GM10248 (cell line): Measurements from ENCODE around the gene U2AF1L4.

ENCODE experiments used
- CTCF ChIA-PET: fragments of 300-600 bp; sonication (Branson Sonifier 250); formaldehyde crosslinking; extraction: SDS; loops from one replicate; lab custom pipeline; 2021; ENCODE audit warnings: antibody characterized with exemption; lab: Yijun Ruan, JAX
- POLR2A ChIA-PET: fragments of 350-650 bp; sonication (Branson Sonifier 250); formaldehyde crosslinking; extraction: SDS; loops from one replicate; lab custom pipeline; 2020; ENCODE audit warnings: antibody characterized with exemption; lab: Yijun Ruan, JAX
- DNase-seq: peaks from one replicate; pipeline ENCODE4 v3.0.0; 2012; ENCODE audit errors: extremely low spot score
- TF ChIP-seq, protein P1 (sequence below): IDR thresholded peaks from 2 replicates; pipeline ENCODE4 v1.5.1; 2012; ENCODE audit warnings: mild to moderate bottlenecking, low read depth; ENCODE audit errors: extremely low read depth, missing control alignments, control extremely low read depth

U2AF1L4 gene, protein sequence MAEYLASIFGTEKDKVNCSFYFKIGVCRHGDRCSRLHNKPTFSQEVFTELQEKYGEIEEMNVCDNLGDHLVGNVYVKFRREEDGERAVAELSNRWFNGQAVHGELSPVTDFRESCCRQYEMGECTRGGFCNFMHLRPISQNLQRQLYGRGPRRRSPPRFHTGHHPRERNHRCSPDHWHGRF

DNA sequence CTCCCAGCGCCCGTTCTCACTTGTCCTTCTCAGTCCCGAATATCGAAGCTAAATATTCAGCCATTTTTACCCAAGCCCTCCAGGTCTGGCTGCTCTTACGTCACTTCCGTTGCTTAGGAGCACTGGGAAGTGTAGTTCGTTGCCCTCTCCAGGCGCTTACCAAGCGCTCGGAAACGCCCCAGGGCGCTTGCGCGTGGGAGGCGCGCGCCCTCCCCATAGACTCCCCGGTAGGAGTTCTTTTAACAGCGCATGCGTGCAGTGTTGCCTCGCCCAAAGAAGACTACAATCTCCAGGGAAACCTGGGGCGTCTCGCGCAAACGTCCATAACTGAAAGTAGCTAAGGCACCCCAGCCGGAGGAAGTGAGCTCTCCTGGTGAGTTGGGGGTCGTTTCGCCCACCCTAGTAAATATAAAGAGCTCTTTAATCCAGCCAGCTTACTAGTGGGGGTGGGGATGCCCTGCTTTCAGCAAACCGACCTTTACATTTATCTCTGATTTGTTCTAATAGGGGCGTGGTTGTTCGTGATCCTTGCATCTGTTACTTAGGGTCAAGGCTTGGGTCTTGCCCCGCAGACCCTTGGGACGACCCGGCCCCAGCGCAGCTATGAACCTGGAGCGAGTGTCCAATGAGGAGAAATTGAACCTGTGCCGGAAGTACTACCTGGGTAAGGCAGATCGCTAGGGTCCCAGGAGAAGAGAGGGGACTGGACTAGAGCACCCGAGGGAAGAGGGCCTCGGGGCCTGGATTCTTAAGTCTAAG is at the start of gene U2AF1L4, which contains the start of gene PSENEN:
U2AF1L4 (minus strand) TSS at position 91 of the 759 bp plus-strand sequence; CDS start at position 64, 27 bp downstream.
PSENEN (plus strand) TSS at position 324 of the 759 bp plus-strand sequence; CDS start at position 604, 280 bp downstream.
- TF ChIP-seq, protein P1, sequence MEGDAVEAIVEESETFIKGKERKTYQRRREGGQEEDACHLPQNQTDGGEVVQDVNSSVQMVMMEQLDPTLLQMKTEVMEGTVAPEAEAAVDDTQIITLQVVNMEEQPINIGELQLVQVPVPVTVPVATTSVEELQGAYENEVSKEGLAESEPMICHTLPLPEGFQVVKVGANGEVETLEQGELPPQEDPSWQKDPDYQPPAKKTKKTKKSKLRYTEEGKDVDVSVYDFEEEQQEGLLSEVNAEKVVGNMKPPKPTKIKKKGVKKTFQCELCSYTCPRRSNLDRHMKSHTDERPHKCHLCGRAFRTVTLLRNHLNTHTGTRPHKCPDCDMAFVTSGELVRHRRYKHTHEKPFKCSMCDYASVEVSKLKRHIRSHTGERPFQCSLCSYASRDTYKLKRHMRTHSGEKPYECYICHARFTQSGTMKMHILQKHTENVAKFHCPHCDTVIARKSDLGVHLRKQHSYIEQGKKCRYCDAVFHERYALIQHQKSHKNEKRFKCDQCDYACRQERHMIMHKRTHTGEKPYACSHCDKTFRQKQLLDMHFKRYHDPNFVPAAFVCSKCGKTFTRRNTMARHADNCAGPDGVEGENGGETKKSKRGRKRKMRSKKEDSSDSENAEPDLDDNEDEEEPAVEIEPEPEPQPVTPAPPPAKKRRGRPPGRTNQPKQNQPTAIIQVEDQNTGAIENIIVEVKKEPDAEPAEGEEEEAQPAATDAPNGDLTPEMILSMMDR: no peak
- POLR2A ChIA-PET: interaction anchor here (0.6 to 0.7 kb wide), 2 partner anchors 540 to 621 kb away, joined by 5 to 6 read pairs; no protein-coding TSS in a partner anchor
- CTCF ChIA-PET: interaction anchor here (0.8 to 2.1 kb wide), 9 partner anchors 8 to 187 kb away, joined by 3 to 8 read pairs (median 4); no protein-coding TSS in a partner anchor
- peak; percentile 91 for DNase-seq

DNA sequence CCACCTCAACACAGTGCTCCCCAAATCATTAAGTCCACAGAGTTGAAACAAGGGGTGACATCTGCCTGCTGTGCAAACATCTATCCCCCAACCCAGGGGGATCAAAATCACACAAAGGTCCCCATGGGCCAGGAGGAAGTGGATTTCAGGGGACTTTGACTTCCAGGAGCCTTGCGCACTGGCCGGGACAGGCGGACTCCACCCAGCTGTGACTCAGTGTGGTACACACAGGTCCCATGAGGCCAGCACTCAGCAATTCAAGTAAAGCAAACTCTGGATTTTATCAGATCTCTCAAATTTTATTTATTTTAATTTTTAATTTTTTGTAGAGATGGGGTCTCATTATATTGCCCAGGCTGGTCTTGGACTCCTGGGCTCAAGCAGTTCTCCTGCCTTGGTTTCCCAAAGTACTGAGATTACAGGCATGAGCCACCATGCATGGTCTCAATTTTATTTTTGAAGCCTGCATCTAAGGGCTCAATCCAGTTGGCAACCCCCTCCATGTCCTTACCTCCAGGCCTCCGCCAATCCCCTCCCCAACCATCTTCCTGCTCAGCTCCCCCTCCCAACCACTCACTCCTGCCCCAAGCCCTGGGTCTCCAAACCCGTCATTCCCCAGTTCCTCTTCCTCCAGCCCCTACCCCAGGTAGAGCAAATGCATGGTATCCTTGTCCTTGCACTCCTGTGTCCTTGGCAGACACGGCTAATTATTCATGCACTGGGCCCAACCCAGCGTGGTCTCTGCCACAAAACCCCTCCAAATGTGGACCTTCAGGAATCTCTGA is 48.4 kb upstream of the U2AF1L4 start:
- TF ChIP-seq, protein P1: no peak
- ChIA-PET CTCF (no interaction called here), POLR2A (no interaction called here)
- no peak for DNase-seq

DNA sequence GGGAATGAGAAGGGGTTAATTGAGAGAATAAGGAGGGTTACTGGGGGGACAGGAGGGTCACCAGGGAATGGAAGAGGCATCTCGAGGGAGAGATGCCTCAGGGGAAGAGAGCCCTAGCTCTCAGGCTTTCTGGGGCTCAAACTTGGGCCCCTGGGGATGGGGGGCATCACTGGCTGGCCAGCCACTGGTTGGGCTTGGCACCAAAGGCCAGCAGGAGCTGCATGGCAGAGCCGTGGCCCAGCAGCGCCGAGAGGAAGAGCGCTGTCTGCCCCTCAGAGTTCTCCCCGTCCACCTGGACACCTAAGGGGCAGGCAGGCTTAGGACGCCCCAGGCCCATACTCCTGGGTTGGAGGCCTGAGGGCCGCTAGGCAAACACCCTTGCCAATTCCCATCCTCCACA is 47.7 kb upstream of the U2AF1L4 start:
- no peak for DNase-seq
- CTCF ChIA-PET: no interaction called here
- POLR2A ChIA-PET: no interaction called here
- TF ChIP-seq, protein P1: no peak

DNA sequence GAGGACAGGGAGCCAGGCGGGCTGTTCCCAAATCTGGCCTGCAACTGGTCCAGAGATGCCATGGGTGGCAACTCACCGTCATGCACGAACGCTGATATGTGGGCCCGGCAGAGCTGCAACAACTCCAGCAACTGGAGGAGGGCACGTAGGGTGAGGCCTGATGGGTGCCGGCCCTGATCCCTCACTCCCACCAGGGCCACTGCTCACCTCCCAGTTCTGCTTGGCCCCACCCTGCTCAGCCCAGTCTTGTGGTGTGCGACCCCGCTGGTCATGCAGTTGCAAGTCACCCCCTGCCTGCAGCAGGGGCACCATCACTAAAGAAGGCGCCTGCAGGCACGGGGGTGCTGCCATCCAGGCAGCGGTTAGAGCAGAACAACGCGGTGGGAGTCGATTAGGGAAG is 47.1 kb upstream of the U2AF1L4 start:
- DNase-seq: no peak
- ChIA-PET POLR2A (interaction anchor here (0.5 kb wide), 1 partner anchor 92 kb away, joined by 3 read pairs; no protein-coding TSS in a partner anchor), CTCF (no interaction called here)
- TF ChIP-seq, protein P1: no peak

DNA sequence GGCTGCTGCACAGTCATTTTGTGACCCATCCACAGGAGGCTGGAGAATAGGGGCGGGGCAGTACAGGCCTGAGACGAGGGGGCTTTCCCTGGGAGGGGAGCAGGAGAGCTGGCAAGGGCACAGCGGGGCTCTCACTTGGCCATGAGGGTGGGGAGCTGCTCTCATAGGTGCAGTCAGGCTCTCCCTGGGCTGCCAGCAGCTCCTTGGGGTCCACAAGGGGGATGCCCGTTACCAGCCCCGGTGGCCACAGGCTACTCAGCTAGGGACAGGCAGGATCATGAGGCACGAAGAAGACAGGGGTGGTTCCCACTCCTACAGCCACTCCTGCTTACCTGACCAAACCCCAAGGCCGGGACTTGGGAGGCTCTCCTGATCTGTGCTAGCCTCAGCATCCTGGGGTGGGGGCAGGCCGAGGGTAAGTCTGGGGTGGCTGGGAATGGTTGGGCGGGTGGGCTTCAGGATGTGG is 46.6 kb upstream of the U2AF1L4 start:
- no peak for DNase-seq
- CTCF ChIA-PET: interaction anchor here (1.7 kb wide), 1 partner anchor 98 kb away, joined by 4 read pairs; no protein-coding TSS in a partner anchor
- POLR2A ChIA-PET: interaction anchor here (0.5 kb wide), 1 partner anchor 93 kb away, joined by 3 read pairs; no protein-coding TSS in a partner anchor
- TF ChIP-seq, protein P1: no peak
